ENCODE measurements around the gene MACROD2. TPM values are rescaled to one million over a fixed set of nuclear protein-coding genes. Genes with fewer than 3 reads are reported as not detected.
"Not testable (repeated sequence)": the region's sequence is repeated elsewhere in the genome, so short reads cannot be mapped to it uniquely, and the experiment has no call there.

Gene MACROD2
- total RNA-seq, 1 donor from 2014 or later: 2.4 TPM

- no peaks in the 10 kb centered on the region for H3K9me3 ChIP-seq (ENCODE audit: insufficient read depth, low read depth, low read length)
- no peak overlapping the region for H3K27ac ChIP-seq (ENCODE audit: low read depth, low read length)
- Mint-ChIP-seq H3K27me3 (ENCODE audit: low read depth, unreplicated experiment) (no peaks in the 10 kb centered on the region), H3K36me3 (ENCODE audit: low read depth, unreplicated experiment) (no peaks in the 10 kb centered on the region), H3K4me3 (ENCODE audit: unreplicated experiment) (no peak overlapping the region), H3K9me3 (ENCODE audit: unreplicated experiment) (no peaks in the 10 kb centered on the region), H3K4me1 (ENCODE audit: low read depth, unreplicated experiment) (peaks cover 7% of the 10 kb centered on the region), H3K27ac (ENCODE audit: unreplicated experiment) (no peak overlapping the region)
- no peaks in the 10 kb centered on the region for H3K4me1 ChIP-seq (ENCODE audit: insufficient read depth, low read length)
- H3K9ac ChIP-seq (ENCODE audit: low read length): no peak overlapping the region
- H2AFZ ChIP-seq (ENCODE audit: low read depth, low read length): no peak overlapping the region
- H3K36me3 ChIP-seq (ENCODE audit: insufficient read depth, low read length): no peaks in the 10 kb centered on the region
- DNase-seq (ENCODE audit: low read depth): no peak
- no peaks in the 10 kb centered on the region for H3K79me2 ChIP-seq (ENCODE audit: insufficient read depth, low read length)
- no peak overlapping the region for H3K4me3 ChIP-seq (ENCODE audit: insufficient read depth, low read depth, low read length)
- no peak for TF ChIP-seq CTCF (IDR thresholded peaks at IDR 0.05; ENCODE audit: insufficient read depth, low read depth, low read length)
- no peak for TF ChIP-seq EZH2 (IDR thresholded peaks at IDR 0.05; ENCODE audit: insufficient read depth, low read length)
- H4K20me1 ChIP-seq (ENCODE audit: insufficient read depth, low read length): no peaks in the 10 kb centered on the region
- no peak overlapping the region for H3K4me2 ChIP-seq (ENCODE audit: low read length)
- H3K27me3 ChIP-seq (ENCODE audit: insufficient read depth, low read length): no peaks in the 10 kb centered on the region
- no peak for FAIRE-seq
Measured at GRCh38 chr20:14453259-14453658, 457.9 kb downstream of the MACROD2 start.

- no peaks in the 10 kb centered on the region for H3K36me3 Mint-ChIP-seq (ENCODE audit: low read depth, unreplicated experiment)
- Histone ChIP-seq H3K4me2 (ENCODE audit: low read length) (no peak overlapping the region), H2AFZ (ENCODE audit: low read depth, low read length) (no peak overlapping the region), H3K9ac (ENCODE audit: low read length) (no peak overlapping the region), H3K27me3 (ENCODE audit: insufficient read depth, low read length) (no peaks in the 10 kb centered on the region), H3K4me3 (ENCODE audit: insufficient read depth, low read depth, low read length) (no peak overlapping the region), H4K20me1 (ENCODE audit: insufficient read depth, low read length) (no peaks in the 10 kb centered on the region), H3K36me3 (ENCODE audit: insufficient read depth, low read length) (no peaks in the 10 kb centered on the region), H3K27ac (ENCODE audit: low read depth, low read length) (no peak overlapping the region), H3K9me3 (ENCODE audit: insufficient read depth, low read depth, low read length) (no peaks in the 10 kb centered on the region), H3K4me1 (ENCODE audit: insufficient read depth, low read length) (no peaks in the 10 kb centered on the region), H3K79me2 (ENCODE audit: insufficient read depth, low read length) (no peaks in the 10 kb centered on the region)
- peaks cover 7% of the 10 kb centered on the region for H3K4me1 Mint-ChIP-seq (ENCODE audit: low read depth, unreplicated experiment)
- DNase-seq (ENCODE audit: low read depth): no peak
- no peak for TF ChIP-seq CTCF (IDR thresholded peaks at IDR 0.05; ENCODE audit: insufficient read depth, low read depth, low read length)
- TF ChIP-seq EZH2 (IDR thresholded peaks at IDR 0.05; ENCODE audit: insufficient read depth, low read length): no peak
- no peak overlapping the region for H3K27ac Mint-ChIP-seq (ENCODE audit: unreplicated experiment)
- H3K4me3 Mint-ChIP-seq (ENCODE audit: unreplicated experiment): no peak overlapping the region
- FAIRE-seq: no peak
- H3K9me3 Mint-ChIP-seq (ENCODE audit: unreplicated experiment): no peaks in the 10 kb centered on the region
- H3K27me3 Mint-ChIP-seq (ENCODE audit: low read depth, unreplicated experiment): no peaks in the 10 kb centered on the region
Measured at GRCh38 chr20:14454296-14454695, 459.0 kb downstream of the MACROD2 start.

- FAIRE-seq; H4K20me1 ChIP-seq (ENCODE audit: insufficient read depth, low read length); H3K27ac Mint-ChIP-seq (ENCODE audit: unreplicated experiment); H3K27me3 ChIP-seq (ENCODE audit: insufficient read depth, low read length); H3K27me3 Mint-ChIP-seq (ENCODE audit: low read depth, unreplicated experiment); H3K27ac ChIP-seq (ENCODE audit: low read depth, low read length); H3K4me1 ChIP-seq (ENCODE audit: insufficient read depth, low read length); H3K4me1 Mint-ChIP-seq (ENCODE audit: low read depth, unreplicated experiment); H2AFZ ChIP-seq (ENCODE audit: low read depth, low read length); H3K9me3 ChIP-seq (ENCODE audit: insufficient read depth, low read depth, low read length); H3K36me3 Mint-ChIP-seq (ENCODE audit: low read depth, unreplicated experiment); H3K36me3 ChIP-seq (ENCODE audit: insufficient read depth, low read length); H3K9ac ChIP-seq (ENCODE audit: low read length); H3K4me3 ChIP-seq (ENCODE audit: insufficient read depth, low read depth, low read length); H3K4me3 Mint-ChIP-seq (ENCODE audit: unreplicated experiment); H3K79me2 ChIP-seq (ENCODE audit: insufficient read depth, low read length); DNase-seq (ENCODE audit: low read depth); H3K4me2 ChIP-seq (ENCODE audit: low read length): not testable (repeated sequence)
- H3K9me3 Mint-ChIP-seq (ENCODE audit: unreplicated experiment): peaks cover 13% of the 10 kb centered on the region
Measured at GRCh38 chr20:14467104-14467827, 471.9 kb downstream of the MACROD2 start.
